Body of pancreas (tissue), 4 donors: ENCODE results near the gene NFU1.

Experiments used
- POLR2A ChIP-seq, 3 donors: fragments of 450-650 bp; IDR thresholded peaks; one replicate each; pipeline ENCODE4 v1.6.1; 2016; ENCODE audit warnings: antibody characterized with exemption in 3 of 3, mild to moderate bottlenecking in 2 of 3
- TF ChIP-seq, protein P1 (sequence below), 7 experiments: fragments of 450-650 bp in 4 of 7; fragments of 200-600 bp in 3 of 7; sonication (generic) in 3 of 7; IDR thresholded peaks; one replicate each; pipeline ENCODE4 v1.5.1; 2016 to 2019; ENCODE audit warnings: antibody characterized with exemption in 7 of 7

GRCh38 chr2:69464575-69464974 is 27.3 kb upstream of the NFU1 start:
- no peak for TF ChIP-seq POLR2A (IDR thresholded peaks at IDR 0.05)
- TF ChIP-seq, protein P1, sequence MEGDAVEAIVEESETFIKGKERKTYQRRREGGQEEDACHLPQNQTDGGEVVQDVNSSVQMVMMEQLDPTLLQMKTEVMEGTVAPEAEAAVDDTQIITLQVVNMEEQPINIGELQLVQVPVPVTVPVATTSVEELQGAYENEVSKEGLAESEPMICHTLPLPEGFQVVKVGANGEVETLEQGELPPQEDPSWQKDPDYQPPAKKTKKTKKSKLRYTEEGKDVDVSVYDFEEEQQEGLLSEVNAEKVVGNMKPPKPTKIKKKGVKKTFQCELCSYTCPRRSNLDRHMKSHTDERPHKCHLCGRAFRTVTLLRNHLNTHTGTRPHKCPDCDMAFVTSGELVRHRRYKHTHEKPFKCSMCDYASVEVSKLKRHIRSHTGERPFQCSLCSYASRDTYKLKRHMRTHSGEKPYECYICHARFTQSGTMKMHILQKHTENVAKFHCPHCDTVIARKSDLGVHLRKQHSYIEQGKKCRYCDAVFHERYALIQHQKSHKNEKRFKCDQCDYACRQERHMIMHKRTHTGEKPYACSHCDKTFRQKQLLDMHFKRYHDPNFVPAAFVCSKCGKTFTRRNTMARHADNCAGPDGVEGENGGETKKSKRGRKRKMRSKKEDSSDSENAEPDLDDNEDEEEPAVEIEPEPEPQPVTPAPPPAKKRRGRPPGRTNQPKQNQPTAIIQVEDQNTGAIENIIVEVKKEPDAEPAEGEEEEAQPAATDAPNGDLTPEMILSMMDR (IDR thresholded peaks at IDR 0.05) = no peak
